ENCODE data around the gene ATP9B.

DNA sequence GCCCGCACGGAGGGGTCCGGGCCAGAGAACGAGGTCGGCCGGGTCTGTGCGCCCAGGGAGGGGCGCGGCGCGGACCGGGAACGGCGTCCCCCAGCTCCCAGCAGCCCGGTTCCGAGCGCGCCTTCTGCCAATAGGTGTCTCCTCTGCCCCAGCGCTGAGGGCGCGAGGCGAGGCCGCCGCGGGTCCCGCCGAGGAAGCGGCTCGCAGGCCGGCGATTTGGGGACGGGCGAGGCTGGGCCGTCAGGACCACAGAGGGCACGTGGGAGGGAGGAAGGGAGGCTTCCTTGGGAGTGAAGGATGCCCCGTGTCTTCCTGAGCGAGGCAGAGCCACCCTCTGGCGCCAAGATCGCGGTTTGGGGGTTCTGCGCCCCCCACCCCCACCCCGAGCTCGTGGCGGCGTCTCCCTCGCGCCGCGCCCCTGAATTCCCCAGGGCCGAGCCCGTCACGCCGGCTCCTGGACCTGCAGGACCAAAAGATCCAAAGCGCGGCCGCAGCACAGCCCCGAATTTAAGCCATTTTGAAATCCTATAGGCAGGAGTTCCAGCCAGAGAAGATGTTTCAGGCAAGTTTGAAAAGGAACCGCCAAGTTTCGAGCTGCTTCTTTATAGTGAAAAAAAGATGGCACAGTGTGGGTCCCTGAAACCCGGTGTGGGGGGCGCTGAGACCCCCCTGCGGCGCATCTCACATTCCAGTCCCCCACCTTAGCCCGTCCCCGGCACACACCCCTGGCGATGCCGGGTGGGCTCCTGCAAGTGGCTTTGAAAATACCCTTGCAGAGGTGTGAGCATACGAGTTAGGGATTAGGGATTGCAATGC, 327.4 kb downstream of the ATP9B start:
- TF ChIP-seq, protein P1, sequence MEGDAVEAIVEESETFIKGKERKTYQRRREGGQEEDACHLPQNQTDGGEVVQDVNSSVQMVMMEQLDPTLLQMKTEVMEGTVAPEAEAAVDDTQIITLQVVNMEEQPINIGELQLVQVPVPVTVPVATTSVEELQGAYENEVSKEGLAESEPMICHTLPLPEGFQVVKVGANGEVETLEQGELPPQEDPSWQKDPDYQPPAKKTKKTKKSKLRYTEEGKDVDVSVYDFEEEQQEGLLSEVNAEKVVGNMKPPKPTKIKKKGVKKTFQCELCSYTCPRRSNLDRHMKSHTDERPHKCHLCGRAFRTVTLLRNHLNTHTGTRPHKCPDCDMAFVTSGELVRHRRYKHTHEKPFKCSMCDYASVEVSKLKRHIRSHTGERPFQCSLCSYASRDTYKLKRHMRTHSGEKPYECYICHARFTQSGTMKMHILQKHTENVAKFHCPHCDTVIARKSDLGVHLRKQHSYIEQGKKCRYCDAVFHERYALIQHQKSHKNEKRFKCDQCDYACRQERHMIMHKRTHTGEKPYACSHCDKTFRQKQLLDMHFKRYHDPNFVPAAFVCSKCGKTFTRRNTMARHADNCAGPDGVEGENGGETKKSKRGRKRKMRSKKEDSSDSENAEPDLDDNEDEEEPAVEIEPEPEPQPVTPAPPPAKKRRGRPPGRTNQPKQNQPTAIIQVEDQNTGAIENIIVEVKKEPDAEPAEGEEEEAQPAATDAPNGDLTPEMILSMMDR (IDR thresholded peaks at IDR 0.05; ENCODE audit: low read length), result no peak
- no peak for TF ChIP-seq EZH2phosphoT487 (IDR thresholded peaks at IDR 0.05; ENCODE audit: low read length)
- no peak for TF ChIP-seq EZH2 (optimal IDR thresholded peaks at IDR 0.05; ENCODE audit: low read depth, low read length)

All from MM.1S (cell line).